DOHH2 (cell line): ENCODE data around the gene TBC1D10A.

Experiments
- EZH2phosphoT487 ChIP-seq: fragments of 200-600 bp; sonication (generic); IDR thresholded peaks from 2 replicates; pipeline ENCODE4 v1.6.1; 2017; ENCODE audit warnings: borderline replicate concordance, mild to moderate bottlenecking, antibody characterized with exemption, low read length, moderate library complexity, mixed read lengths
- TF ChIP-seq, protein P1 (sequence below): fragments of 200-600 bp; sonication (generic); IDR thresholded peaks from one replicate; pipeline ENCODE4 v1.5.1; 2014; ENCODE audit warnings: antibody characterized with exemption, mild to moderate bottlenecking, low read depth, low read length; ENCODE audit not compliant: poor library complexity, severe bottlenecking

DNA sequence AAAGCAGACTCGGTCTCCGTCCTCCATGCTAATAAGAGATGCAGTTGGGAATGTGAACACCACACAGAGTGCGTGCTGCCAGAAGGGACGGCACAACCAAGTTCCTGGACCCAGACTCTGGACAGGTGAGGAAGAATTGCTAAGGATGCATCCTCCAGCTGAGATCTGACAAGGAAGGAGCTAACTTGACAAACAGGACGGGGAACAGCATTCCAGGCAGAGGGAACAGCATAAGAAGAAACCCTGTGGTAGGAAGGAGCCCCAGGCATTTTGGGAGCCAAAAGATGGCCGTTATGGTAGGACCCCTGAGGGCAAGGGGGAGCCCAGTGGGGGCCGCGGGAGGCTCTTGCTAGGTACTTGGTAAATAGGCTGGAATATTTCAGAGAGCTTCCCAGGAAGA is 66.1 kb downstream of the TBC1D10A start:
- TF ChIP-seq, protein P1, sequence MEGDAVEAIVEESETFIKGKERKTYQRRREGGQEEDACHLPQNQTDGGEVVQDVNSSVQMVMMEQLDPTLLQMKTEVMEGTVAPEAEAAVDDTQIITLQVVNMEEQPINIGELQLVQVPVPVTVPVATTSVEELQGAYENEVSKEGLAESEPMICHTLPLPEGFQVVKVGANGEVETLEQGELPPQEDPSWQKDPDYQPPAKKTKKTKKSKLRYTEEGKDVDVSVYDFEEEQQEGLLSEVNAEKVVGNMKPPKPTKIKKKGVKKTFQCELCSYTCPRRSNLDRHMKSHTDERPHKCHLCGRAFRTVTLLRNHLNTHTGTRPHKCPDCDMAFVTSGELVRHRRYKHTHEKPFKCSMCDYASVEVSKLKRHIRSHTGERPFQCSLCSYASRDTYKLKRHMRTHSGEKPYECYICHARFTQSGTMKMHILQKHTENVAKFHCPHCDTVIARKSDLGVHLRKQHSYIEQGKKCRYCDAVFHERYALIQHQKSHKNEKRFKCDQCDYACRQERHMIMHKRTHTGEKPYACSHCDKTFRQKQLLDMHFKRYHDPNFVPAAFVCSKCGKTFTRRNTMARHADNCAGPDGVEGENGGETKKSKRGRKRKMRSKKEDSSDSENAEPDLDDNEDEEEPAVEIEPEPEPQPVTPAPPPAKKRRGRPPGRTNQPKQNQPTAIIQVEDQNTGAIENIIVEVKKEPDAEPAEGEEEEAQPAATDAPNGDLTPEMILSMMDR, result no peak
- TF ChIP-seq EZH2phosphoT487, result no peak
